HEK293T (cell line): ENCODE measurements around the gene KAT2A.

Experiments used
- CTCF ChIA-PET: fragments of 350-600 bp; formaldehyde crosslinking; extraction: SDS; loops from one replicate; lab custom pipeline; 2021; ENCODE audit warnings: antibody characterized with exemption, inconsistent platforms; lab: Yijun Ruan, JAX
- POLR2A ChIA-PET: fragments of 350-600 bp; formaldehyde crosslinking; extraction: SDS; loops from one replicate; lab custom pipeline; 2020; ENCODE audit warnings: antibody characterized with exemption, inconsistent platforms; lab: Yijun Ruan, JAX
- DNase-seq: peaks from one replicate; pipeline ENCODE4 v3.0.0; 2012; ENCODE audit warnings: mixed read lengths; ENCODE audit errors: extremely low spot score
- ARNT ChIP-seq: fragments of 450-650 bp; IDR thresholded peaks from 2 replicates; pipeline ENCODE4 v1.6.1; 2017; ENCODE audit warnings: mild to moderate bottlenecking
- BHLHE40 ChIP-seq: fragments of 450-650 bp; IDR thresholded peaks from 2 replicates; pipeline ENCODE4 v1.6.1; 2016; ENCODE audit warnings: mild to moderate bottlenecking, moderate library complexity, borderline replicate concordance
- CTBP1 ChIP-seq: fragments of 450-650 bp; IDR thresholded peaks from 2 replicates; pipeline ENCODE4 v1.6.1; 2016; ENCODE audit warnings: borderline replicate concordance
- ELF4 ChIP-seq: fragments of 450-650 bp; IDR thresholded peaks from 2 replicates; pipeline ENCODE4 v1.6.1; 2017; ENCODE audit warnings: antibody characterized with exemption
- FOXA1 ChIP-seq: fragments of 450-650 bp; IDR thresholded peaks from 2 replicates; pipeline ENCODE4 v1.6.1; 2016; ENCODE audit warnings: mild to moderate bottlenecking
- FOXK2 ChIP-seq: fragments of 450-650 bp; IDR thresholded peaks from 2 replicates; pipeline ENCODE4 v1.6.1; 2016; ENCODE audit warnings: mild to moderate bottlenecking
- FOXM1 ChIP-seq: fragments of 450-650 bp; IDR thresholded peaks from 2 replicates; pipeline ENCODE4 v1.6.1; 2017; ENCODE audit warnings: mild to moderate bottlenecking, borderline replicate concordance
- HDGF ChIP-seq: fragments of 450-650 bp; IDR thresholded peaks from 2 replicates; pipeline ENCODE4 v1.6.1; 2017; ENCODE audit warnings: antibody characterized with exemption, borderline replicate concordance
- L3MBTL2 ChIP-seq: fragments of 450-650 bp; conservative IDR thresholded peaks from 2 replicates; pipeline ENCODE4 v1.6.1; 2016; ENCODE audit warnings: mild to moderate bottlenecking
- LEF1 ChIP-seq: fragments of 450-650 bp; IDR thresholded peaks from 2 replicates; pipeline ENCODE4 v1.6.1; 2017; ENCODE audit warnings: mild to moderate bottlenecking, borderline replicate concordance
- NFRKB ChIP-seq: fragments of 450-650 bp; IDR thresholded peaks from 2 replicates; pipeline ENCODE4 v1.6.1; 2016; ENCODE audit warnings: mild to moderate bottlenecking, moderate library complexity
- PKNOX1 ChIP-seq: fragments of 450-650 bp; IDR thresholded peaks from 2 replicates; pipeline ENCODE4 v1.6.1; 2016
- SP1 ChIP-seq: fragments of 450-650 bp; IDR thresholded peaks from 2 replicates; pipeline ENCODE4 v1.6.1; 2017
- SUZ12 ChIP-seq: fragments of 450-650 bp; IDR thresholded peaks from 2 replicates; pipeline ENCODE4 v1.6.1; 2016; ENCODE audit warnings: mild to moderate bottlenecking
- TARDBP ChIP-seq: fragments of 450-650 bp; IDR thresholded peaks from 2 replicates; pipeline ENCODE4 v1.6.1; 2016
- ZNF384 ChIP-seq: fragments of 450-650 bp; IDR thresholded peaks from 2 replicates; pipeline ENCODE4 v1.6.1; 2016

Gene KAT2A

DNA sequence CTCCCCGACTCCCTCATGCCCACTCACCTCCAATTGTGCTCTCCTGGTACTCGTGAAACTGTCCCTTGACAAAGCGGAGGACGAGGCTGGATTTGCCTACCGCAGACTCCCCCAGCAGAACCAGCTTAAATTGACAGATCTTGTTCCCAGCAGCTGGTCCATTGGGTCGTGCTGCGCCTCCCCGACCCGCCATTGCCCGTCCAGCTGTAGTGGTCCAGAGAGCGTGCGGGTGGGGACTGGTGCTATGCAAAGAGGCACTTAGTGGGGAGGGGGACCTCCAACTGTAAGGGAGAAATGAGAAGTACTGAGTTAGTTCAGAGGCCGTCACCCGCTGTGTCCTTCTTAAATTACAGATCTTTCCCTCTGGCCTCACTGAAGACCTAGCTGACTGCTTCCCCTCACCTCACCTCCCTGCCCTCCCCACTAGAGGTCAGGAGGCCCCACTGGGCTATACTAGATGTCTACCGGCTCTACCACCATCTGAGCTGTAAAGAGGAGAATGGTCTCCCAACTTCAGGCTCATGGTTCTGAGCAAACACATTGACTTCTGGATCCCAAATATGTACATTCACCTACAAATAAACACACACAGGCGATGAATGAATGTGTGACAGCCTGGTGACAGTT, 9.3 kb upstream of the KAT2A start:
- POLR2A ChIA-PET = interaction anchor here (3.9 kb wide), 1 partner anchor 9 kb away, joined by 25 read pairs; the partner anchor contains the start of gene KAT2A
- no peak for TF ChIP-seq TARDBP
- no peak for TF ChIP-seq CTBP1
- TF ChIP-seq FOXA1 = no peak
- TF ChIP-seq LEF1 = no peak
- no peak for TF ChIP-seq FOXM1
- TF ChIP-seq SP1 = no peak
- TF ChIP-seq PKNOX1 = no peak
- no peak for TF ChIP-seq NFRKB
- no peak for TF ChIP-seq BHLHE40
- no peak for TF ChIP-seq SUZ12
- TF ChIP-seq HDGF = no peak
- TF ChIP-seq ARNT = no peak
- TF ChIP-seq L3MBTL2 = no peak
- TF ChIP-seq ZNF384 = no peak
- TF ChIP-seq ELF4 = no peak
- no peak for DNase-seq
- CTCF ChIA-PET = no interaction called here

- ChIA-PET CTCF (no interaction called here), POLR2A (interaction anchor here (1.1 to 3.9 kb wide), 2 partner anchors 8 to 112 kb away, joined by 3 to 25 read pairs; partner anchors contain the start of genes DNAJC7 and KAT2A)
- no peak for TF ChIP-seq BHLHE40
- no peak for TF ChIP-seq HDGF
- TF ChIP-seq ZNF384 = no peak
- TF ChIP-seq PKNOX1 = no peak
- TF ChIP-seq L3MBTL2 = no peak
- no peak for TF ChIP-seq CTBP1
- no peak for TF ChIP-seq NFRKB
- no peak for TF ChIP-seq FOXM1
- no peak for TF ChIP-seq ELF4
- no peak for TF ChIP-seq FOXK2
- DNase-seq = no peak
Observed at GRCh38 chr17:42129109-42129837, 8.1 kb upstream of the KAT2A start.

- CTCF ChIA-PET = no interaction called here
- no peak for DNase-seq
- TF ChIP-seq ZNF384 (no peak), NFRKB (no peak), LEF1 (no peak), FOXM1 (no peak), CTBP1 (no peak), FOXA1 (no peak), PKNOX1 (no peak), L3MBTL2 (no peak), SUZ12 (no peak), ELF4 (no peak), TARDBP (no peak), FOXK2 (no peak), ARNT (no peak), SP1 (no peak), HDGF (no peak), BHLHE40 (no peak)
- POLR2A ChIA-PET = interaction anchor here (1.6 kb wide), 1 partner anchor 110 kb away, joined by 5 read pairs; the partner anchor contains the start of gene DNAJC7
Observed at GRCh38 chr17:42127414-42127813, 6.2 kb upstream of the KAT2A start.

GRCh38 chr17:42126836-42127235, 5.7 kb upstream of the KAT2A start:
- no peak for TF ChIP-seq L3MBTL2
- no peak for TF ChIP-seq FOXM1
- no peak for TF ChIP-seq HDGF
- TF ChIP-seq BHLHE40 = no peak
- TF ChIP-seq NFRKB = no peak
- TF ChIP-seq FOXA1 = no peak
- TF ChIP-seq TARDBP = no peak
- TF ChIP-seq CTBP1 = no peak
- TF ChIP-seq PKNOX1 = no peak
- no peak for TF ChIP-seq SP1
- no peak for TF ChIP-seq SUZ12
- TF ChIP-seq LEF1 = no peak
- no peak for DNase-seq
- POLR2A ChIA-PET = interaction anchor here (1.6 kb wide), 1 partner anchor 110 kb away, joined by 5 read pairs; the partner anchor contains the start of gene DNAJC7
- CTCF ChIA-PET = no interaction called here

- DNase-seq = no peak
- ChIA-PET CTCF (no interaction called here), POLR2A (no interaction called here)
- no peak for TF ChIP-seq TARDBP
- TF ChIP-seq HDGF = no peak
- no peak for TF ChIP-seq CTBP1
- no peak for TF ChIP-seq LEF1
- TF ChIP-seq BHLHE40 = no peak
- no peak for TF ChIP-seq ELF4
- no peak for TF ChIP-seq SUZ12
- TF ChIP-seq L3MBTL2 = no peak
- no peak for TF ChIP-seq PKNOX1
- no peak for TF ChIP-seq ZNF384
- no peak for TF ChIP-seq FOXM1
- no peak for TF ChIP-seq FOXA1
- TF ChIP-seq SP1 = no peak
- TF ChIP-seq ARNT = no peak
Observed at GRCh38 chr17:42125565-42125964, 4.4 kb upstream of the KAT2A start.
